Neuron (in vitro differentiated cells): ENCODE data around the gene SGF29.
"Not testable (repeated sequence)": the region's sequence is repeated elsewhere in the genome, so short reads cannot be mapped to it uniquely, and the experiment has no call there.

Experiments
- H2AFZ ChIP-seq: one replicate; pipeline ENCODE4 v1.6.1; 2013; ENCODE audit warnings: low read depth, mild to moderate bottlenecking, inconsistent platforms, low read length, moderate library complexity
- H3K27me3 ChIP-seq: one replicate; pipeline ENCODE4 v1.6.1; 2013; ENCODE audit warnings: low read length; ENCODE audit not compliant: insufficient read depth
- H3K36me3 ChIP-seq: one replicate; pipeline ENCODE4 v1.6.1; 2013; ENCODE audit warnings: low read length; ENCODE audit not compliant: insufficient read depth
- H3K4me1 ChIP-seq: one replicate; pipeline ENCODE4 v1.6.1; 2013; ENCODE audit warnings: low read length; ENCODE audit not compliant: insufficient read depth
- H3K4me3 ChIP-seq: 2 replicates; pipeline ENCODE4 v1.5.1; 2013; ENCODE audit warnings: mild to moderate bottlenecking, low read length, moderate library complexity
- H3K9me3 ChIP-seq: one replicate; pipeline ENCODE4 v1.6.1; 2013; ENCODE audit warnings: low read length

SGF29 gene

GRCh38 chr16:28540346-28540745 is 13.4 kb upstream of the SGF29 start:
- Histone ChIP-seq H3K9me3 (no peaks in the 10 kb centered on the region), H3K4me3 (no peak overlapping the region), H3K4me1 (no peaks in the 10 kb centered on the region), H2AFZ (no peak overlapping the region), H3K27me3 (no peaks in the 10 kb centered on the region), H3K36me3 (no peaks in the 10 kb centered on the region)

- no peak overlapping the region for H2AFZ ChIP-seq
- H3K36me3 ChIP-seq, result no peaks in the 10 kb centered on the region
- no peak overlapping the region for H3K4me3 ChIP-seq
- no peaks in the 10 kb centered on the region for H3K4me1 ChIP-seq
- no peaks in the 10 kb centered on the region for H3K27me3 ChIP-seq
- no peaks in the 10 kb centered on the region for H3K9me3 ChIP-seq
Observed at GRCh38 chr16:28542646-28543045, 11.1 kb upstream of the SGF29 start.

GRCh38 chr16:28543072-28543471 is 10.6 kb upstream of the SGF29 start:
- Histone ChIP-seq H3K27me3 (no peaks in the 10 kb centered on the region), H3K4me3 (no peak overlapping the region), H3K9me3 (no peaks in the 10 kb centered on the region), H2AFZ (no peak overlapping the region), H3K4me1 (no peaks in the 10 kb centered on the region), H3K36me3 (no peaks in the 10 kb centered on the region)

- H3K36me3 ChIP-seq, result no peaks in the 10 kb centered on the region
- H3K27me3 ChIP-seq, result no peaks in the 10 kb centered on the region
- H2AFZ ChIP-seq, result no peak overlapping the region
- no peak overlapping the region for H3K4me3 ChIP-seq
- no peaks in the 10 kb centered on the region for H3K4me1 ChIP-seq
- H3K9me3 ChIP-seq, result no peaks in the 10 kb centered on the region
Observed at GRCh38 chr16:28544998-28545397, 8.7 kb upstream of the SGF29 start.

- not testable (repeated sequence) for H3K4me3 ChIP-seq, H3K9me3 ChIP-seq, H3K27me3 ChIP-seq, H3K36me3 ChIP-seq, H2AFZ ChIP-seq, H3K4me1 ChIP-seq
Observed at GRCh38 chr16:28545964-28546363, 7.8 kb upstream of the SGF29 start.

GRCh38 chr16:28546626-28547025 is 7.1 kb upstream of the SGF29 start:
- H2AFZ ChIP-seq, result no peak overlapping the region
- no peaks in the 10 kb centered on the region for H3K27me3 ChIP-seq
- no peak overlapping the region for H3K4me3 ChIP-seq
- H3K9me3 ChIP-seq, result no peaks in the 10 kb centered on the region
- H3K36me3 ChIP-seq, result no peaks in the 10 kb centered on the region
- H3K4me1 ChIP-seq, result no peaks in the 10 kb centered on the region

- Histone ChIP-seq H3K27me3 (no peaks in the 10 kb centered on the region), H2AFZ (no peak overlapping the region), H3K4me3 (no peak overlapping the region), H3K4me1 (no peaks in the 10 kb centered on the region), H3K9me3 (no peaks in the 10 kb centered on the region), H3K36me3 (no peaks in the 10 kb centered on the region)
Observed at GRCh38 chr16:28548306-28548802, 5.4 kb upstream of the SGF29 start.

GRCh38 chr16:28549301-28549899 is 4.3 kb upstream of the SGF29 start:
- Histone ChIP-seq H3K4me3 (no peak overlapping the region), H3K9me3 (no peaks in the 10 kb centered on the region), H3K4me1 (no peaks in the 10 kb centered on the region), H2AFZ (no peak overlapping the region), H3K36me3 (no peaks in the 10 kb centered on the region), H3K27me3 (no peaks in the 10 kb centered on the region)

- H3K27me3 ChIP-seq, result no peaks in the 10 kb centered on the region
- peak overlapping the region; percentile 40 for H3K4me3 ChIP-seq
- peaks cover 8% of the 10 kb centered on the region for H3K36me3 ChIP-seq
Observed at GRCh38 chr16:28554634-28555423, 1.1 kb downstream of the SGF29 start.

GRCh38 chr16:28555561-28555960 is 1.8 kb downstream of the SGF29 start:
- Histone ChIP-seq H3K4me3 (no peak overlapping the region), H3K36me3 (peaks cover 8% of the 10 kb centered on the region), H2AFZ (no peak overlapping the region), H3K9me3 (peaks cover 2% of the 10 kb centered on the region), H3K4me1 (no peaks in the 10 kb centered on the region), H3K27me3 (no peaks in the 10 kb centered on the region)

More at GRCh38 chr16:28554634-28555423, 1.1 kb downstream of the SGF29 start:
- no peak overlapping the region for H2AFZ ChIP-seq
- H3K4me1 ChIP-seq, result no peaks in the 10 kb centered on the region
- H3K9me3 ChIP-seq, result peaks cover 2% of the 10 kb centered on the region

- Histone ChIP-seq H3K27me3 (no peaks in the 10 kb centered on the region), H3K4me3 (no peak overlapping the region), H3K4me1 (no peaks in the 10 kb centered on the region), H2AFZ (no peak overlapping the region), H3K36me3 (peaks cover 8% of the 10 kb centered on the region), H3K9me3 (peaks cover 2% of the 10 kb centered on the region)
Observed at GRCh38 chr16:28556914-28557320, 3.2 kb downstream of the SGF29 start.

GRCh38 chr16:28558456-28558855 is 4.7 kb downstream of the SGF29 start:
- no peaks in the 10 kb centered on the region for H3K27me3 ChIP-seq
- H3K36me3 ChIP-seq, result peaks cover 8% of the 10 kb centered on the region
- no peaks in the 10 kb centered on the region for H3K4me1 ChIP-seq
- H3K9me3 ChIP-seq, result peaks cover 2% of the 10 kb centered on the region
- no peak overlapping the region for H2AFZ ChIP-seq
- no peak overlapping the region for H3K4me3 ChIP-seq

- Histone ChIP-seq H3K4me3 (no peak overlapping the region), H2AFZ (no peak overlapping the region), H3K9me3 (peaks cover 6% of the 10 kb centered on the region)
Observed at GRCh38 chr16:28561557-28562187, 8.0 kb downstream of the SGF29 start.

More at GRCh38 chr16:28561557-28562187, 8.0 kb downstream of the SGF29 start:
- Histone ChIP-seq H3K27me3 (no peaks in the 10 kb centered on the region), H3K36me3 (peaks cover 8% of the 10 kb centered on the region), H3K4me1 (no peaks in the 10 kb centered on the region)
